Measurements from ENCODE around the gene LMBR1. TPM values are rescaled to one million over a fixed set of nuclear protein-coding genes. Genes with fewer than 3 reads are reported as not detected.
"Not testable (repeated sequence)": the region's sequence is repeated elsewhere in the genome, so short reads cannot be mapped to it uniquely, and the experiment has no call there.

Gene LMBR1
- polyA plus RNA-seq, 1 donor from 2014 or later, result 68.9 TPM

DNA sequence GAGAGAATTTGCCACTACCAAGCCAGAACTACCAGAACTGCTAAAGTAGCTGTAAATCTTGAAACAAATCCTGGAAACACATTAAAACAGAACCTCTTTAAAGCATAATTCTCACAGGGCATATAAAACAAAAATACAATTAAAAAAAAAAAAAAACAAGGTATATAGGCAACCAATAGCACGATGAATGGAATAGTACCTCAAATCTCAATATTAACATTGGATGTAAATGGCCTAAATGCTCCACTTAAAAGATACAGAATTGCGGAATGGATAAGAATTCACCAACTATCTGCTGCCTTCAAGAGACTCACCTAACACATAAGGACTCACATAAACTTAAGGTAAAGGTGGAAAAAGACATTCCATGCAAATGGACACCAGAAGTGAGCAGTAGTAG lies 17.2 kb downstream of the LMBR1 start:
- H3K27ac ChIP-seq (ENCODE audit: low read length), result no peak overlapping the region
- H3K4me2 ChIP-seq (ENCODE audit: low read length), result no peak overlapping the region
- H3K9me3 ChIP-seq (ENCODE audit: low read length), result no peaks in the 10 kb centered on the region
- no peaks in the 10 kb centered on the region for H4K20me1 ChIP-seq (ENCODE audit: insufficient read depth)
- H2AFZ ChIP-seq (ENCODE audit: low read depth, low read length), result no peak overlapping the region
- H3K9me2 ChIP-seq (ENCODE audit: insufficient read depth, low read length), result no peaks in the 10 kb centered on the region
- H3F3A ChIP-seq (ENCODE audit: insufficient read depth, low read length, poor library complexity, severe bottlenecking), result no peaks in the 10 kb centered on the region
- H3K27me3 ChIP-seq (ENCODE audit: insufficient read depth, low read depth, low read length), result no peaks in the 10 kb centered on the region
- no peak overlapping the region for H3K4me3 ChIP-seq (ENCODE audit: low read length)
- H3K9ac ChIP-seq (ENCODE audit: low read length), result no peak overlapping the region
- H3K79me2 ChIP-seq (replicated peaks; ENCODE audit: insufficient read depth, low read length), result peaks cover under 1% of the 10 kb centered on the region
- TF ChIP-seq EP300 (conservative IDR thresholded peaks at IDR 0.05; ENCODE audit: poor library complexity, severe bottlenecking) (no peak), POLR2AphosphoS5 (IDR thresholded peaks at IDR 0.05) (no peak), RAD21 (conservative IDR thresholded peaks at IDR 0.05) (no peak), TAF1 (IDR thresholded peaks at IDR 0.05; ENCODE audit: low read depth) (no peak), EZH2 (IDR thresholded peaks at IDR 0.05; ENCODE audit: borderline replicate concordance, insufficient read depth, low read length, poor library complexity, severe bottlenecking) (no peak), SMC3 (conservative IDR thresholded peaks at IDR 0.05; ENCODE audit: poor library complexity) (no peak), MXI1 (conservative IDR thresholded peaks at IDR 0.05; ENCODE audit: poor library complexity, severe bottlenecking) (no peak)
- TF ChIP-seq, protein P1, sequence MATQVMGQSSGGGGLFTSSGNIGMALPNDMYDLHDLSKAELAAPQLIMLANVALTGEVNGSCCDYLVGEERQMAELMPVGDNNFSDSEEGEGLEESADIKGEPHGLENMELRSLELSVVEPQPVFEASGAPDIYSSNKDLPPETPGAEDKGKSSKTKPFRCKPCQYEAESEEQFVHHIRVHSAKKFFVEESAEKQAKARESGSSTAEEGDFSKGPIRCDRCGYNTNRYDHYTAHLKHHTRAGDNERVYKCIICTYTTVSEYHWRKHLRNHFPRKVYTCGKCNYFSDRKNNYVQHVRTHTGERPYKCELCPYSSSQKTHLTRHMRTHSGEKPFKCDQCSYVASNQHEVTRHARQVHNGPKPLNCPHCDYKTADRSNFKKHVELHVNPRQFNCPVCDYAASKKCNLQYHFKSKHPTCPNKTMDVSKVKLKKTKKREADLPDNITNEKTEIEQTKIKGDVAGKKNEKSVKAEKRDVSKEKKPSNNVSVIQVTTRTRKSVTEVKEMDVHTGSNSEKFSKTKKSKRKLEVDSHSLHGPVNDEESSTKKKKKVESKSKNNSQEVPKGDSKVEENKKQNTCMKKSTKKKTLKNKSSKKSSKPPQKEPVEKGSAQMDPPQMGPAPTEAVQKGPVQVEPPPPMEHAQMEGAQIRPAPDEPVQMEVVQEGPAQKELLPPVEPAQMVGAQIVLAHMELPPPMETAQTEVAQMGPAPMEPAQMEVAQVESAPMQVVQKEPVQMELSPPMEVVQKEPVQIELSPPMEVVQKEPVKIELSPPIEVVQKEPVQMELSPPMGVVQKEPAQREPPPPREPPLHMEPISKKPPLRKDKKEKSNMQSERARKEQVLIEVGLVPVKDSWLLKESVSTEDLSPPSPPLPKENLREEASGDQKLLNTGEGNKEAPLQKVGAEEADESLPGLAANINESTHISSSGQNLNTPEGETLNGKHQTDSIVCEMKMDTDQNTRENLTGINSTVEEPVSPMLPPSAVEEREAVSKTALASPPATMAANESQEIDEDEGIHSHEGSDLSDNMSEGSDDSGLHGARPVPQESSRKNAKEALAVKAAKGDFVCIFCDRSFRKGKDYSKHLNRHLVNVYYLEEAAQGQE (IDR thresholded peaks at IDR 0.05; ENCODE audit: borderline replicate concordance), result no peak
- TF ChIP-seq, protein P2, sequence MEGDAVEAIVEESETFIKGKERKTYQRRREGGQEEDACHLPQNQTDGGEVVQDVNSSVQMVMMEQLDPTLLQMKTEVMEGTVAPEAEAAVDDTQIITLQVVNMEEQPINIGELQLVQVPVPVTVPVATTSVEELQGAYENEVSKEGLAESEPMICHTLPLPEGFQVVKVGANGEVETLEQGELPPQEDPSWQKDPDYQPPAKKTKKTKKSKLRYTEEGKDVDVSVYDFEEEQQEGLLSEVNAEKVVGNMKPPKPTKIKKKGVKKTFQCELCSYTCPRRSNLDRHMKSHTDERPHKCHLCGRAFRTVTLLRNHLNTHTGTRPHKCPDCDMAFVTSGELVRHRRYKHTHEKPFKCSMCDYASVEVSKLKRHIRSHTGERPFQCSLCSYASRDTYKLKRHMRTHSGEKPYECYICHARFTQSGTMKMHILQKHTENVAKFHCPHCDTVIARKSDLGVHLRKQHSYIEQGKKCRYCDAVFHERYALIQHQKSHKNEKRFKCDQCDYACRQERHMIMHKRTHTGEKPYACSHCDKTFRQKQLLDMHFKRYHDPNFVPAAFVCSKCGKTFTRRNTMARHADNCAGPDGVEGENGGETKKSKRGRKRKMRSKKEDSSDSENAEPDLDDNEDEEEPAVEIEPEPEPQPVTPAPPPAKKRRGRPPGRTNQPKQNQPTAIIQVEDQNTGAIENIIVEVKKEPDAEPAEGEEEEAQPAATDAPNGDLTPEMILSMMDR (IDR thresholded peaks at IDR 0.05; ENCODE audit: poor library complexity, severe bottlenecking), result no peak
- H3K36me3 ChIP-seq (ENCODE audit: insufficient read depth, low read length), result no peaks in the 10 kb centered on the region

DNA sequence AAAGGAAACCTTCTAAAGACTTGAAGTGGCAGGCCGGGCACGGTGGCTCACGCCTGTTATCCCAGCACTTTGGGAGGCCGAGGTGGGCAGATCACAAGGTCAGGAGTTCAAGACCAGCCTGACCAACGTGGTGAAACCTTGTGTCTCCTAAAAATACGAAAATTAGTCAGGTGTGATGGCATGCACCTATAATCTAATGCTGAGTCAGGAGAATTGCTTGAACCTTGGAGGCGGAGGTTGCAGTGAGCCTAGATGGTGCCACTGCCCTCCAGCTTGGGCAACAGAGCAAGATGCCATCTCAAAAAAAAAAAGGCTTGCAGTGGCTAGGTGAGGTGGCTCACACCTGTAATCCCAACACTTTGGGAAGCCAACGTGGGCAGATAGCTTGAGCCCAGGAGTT lies 24.6 kb downstream of the LMBR1 start:
- H3K9me2 ChIP-seq (ENCODE audit: insufficient read depth, low read length); H3K36me3 ChIP-seq (ENCODE audit: insufficient read depth, low read length); H4K20me1 ChIP-seq (ENCODE audit: insufficient read depth); H3F3A ChIP-seq (ENCODE audit: insufficient read depth, low read length, poor library complexity, severe bottlenecking); H3K4me2 ChIP-seq (ENCODE audit: low read length); H3K4me3 ChIP-seq (ENCODE audit: low read length); H3K27me3 ChIP-seq (ENCODE audit: insufficient read depth, low read depth, low read length); H3K9ac ChIP-seq (ENCODE audit: low read length); H3K9me3 ChIP-seq (ENCODE audit: low read length); H2AFZ ChIP-seq (ENCODE audit: low read depth, low read length); H3K79me2 ChIP-seq (replicated peaks; ENCODE audit: insufficient read depth, low read length); H3K27ac ChIP-seq (ENCODE audit: low read length): not testable (repeated sequence)

DNA sequence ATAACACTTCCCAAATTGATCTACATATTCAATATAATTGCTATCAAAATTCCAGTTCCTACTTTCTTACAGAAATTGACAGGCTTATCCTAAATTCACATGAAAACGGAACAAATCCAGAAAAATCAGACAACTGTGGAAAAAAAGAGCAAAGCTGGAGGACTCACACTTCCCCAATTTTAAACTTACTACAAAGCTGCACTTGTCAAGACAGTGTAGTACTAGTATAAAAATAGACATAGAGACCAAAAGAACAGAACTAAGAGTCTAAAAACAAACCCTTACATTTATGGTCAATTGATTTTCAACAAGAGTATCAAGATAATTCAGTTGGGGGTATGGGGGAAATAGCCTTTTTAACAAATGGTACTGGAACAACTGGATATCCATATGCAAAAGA lies 27.5 kb downstream of the LMBR1 start:
- no peaks in the 10 kb centered on the region for H3K79me2 ChIP-seq (replicated peaks; ENCODE audit: insufficient read depth, low read length)
- H2AFZ ChIP-seq (ENCODE audit: low read depth, low read length), result no peak overlapping the region
- H3K4me2 ChIP-seq (ENCODE audit: low read length), result no peak overlapping the region
- H3K4me3 ChIP-seq (ENCODE audit: low read length), result no peak overlapping the region
- H3K9me2 ChIP-seq (ENCODE audit: insufficient read depth, low read length), result no peaks in the 10 kb centered on the region
- H3K9ac ChIP-seq (ENCODE audit: low read length), result no peak overlapping the region
- H3K9me3 ChIP-seq (ENCODE audit: low read length), result no peaks in the 10 kb centered on the region
- no peak for TF ChIP-seq POLR2AphosphoS5 (IDR thresholded peaks at IDR 0.05)
- TF ChIP-seq, protein P2 (IDR thresholded peaks at IDR 0.05; ENCODE audit: poor library complexity, severe bottlenecking), result no peak
- no peaks in the 10 kb centered on the region for H3F3A ChIP-seq (ENCODE audit: insufficient read depth, low read length, poor library complexity, severe bottlenecking)
- no peaks in the 10 kb centered on the region for H3K36me3 ChIP-seq (ENCODE audit: insufficient read depth, low read length)
- H3K27ac ChIP-seq (ENCODE audit: low read length), result no peak overlapping the region
- no peaks in the 10 kb centered on the region for H4K20me1 ChIP-seq (ENCODE audit: insufficient read depth)
- no peaks in the 10 kb centered on the region for H3K27me3 ChIP-seq (ENCODE audit: insufficient read depth, low read depth, low read length)

DNA sequence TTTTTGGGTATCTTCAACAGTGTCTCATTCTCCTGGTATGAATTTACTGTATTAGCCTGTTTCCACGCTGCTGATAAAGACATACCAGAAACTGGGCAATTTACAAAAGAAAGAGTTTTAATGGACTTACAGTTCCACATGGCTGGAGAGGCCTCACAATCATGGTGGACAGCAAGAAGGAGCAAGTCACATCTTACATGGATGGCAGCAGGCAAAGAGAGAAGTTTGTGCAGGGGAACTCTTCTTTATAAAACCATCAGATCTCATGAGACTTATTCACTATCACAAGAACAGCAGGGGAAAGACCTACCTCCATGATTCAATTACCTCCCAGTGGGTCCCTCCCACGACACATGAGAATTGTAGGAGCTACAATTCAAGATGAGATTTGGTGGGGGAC lies 31.0 kb downstream of the LMBR1 start:
- H3K79me2 ChIP-seq (replicated peaks; ENCODE audit: insufficient read depth, low read length), result not testable (repeated sequence)

More for the DNA sequence above, 31.0 kb downstream of the LMBR1 start:
- H3K4me3 ChIP-seq (ENCODE audit: low read length); H3K27me3 ChIP-seq (ENCODE audit: insufficient read depth, low read depth, low read length); H3K9me2 ChIP-seq (ENCODE audit: insufficient read depth, low read length); H3K4me2 ChIP-seq (ENCODE audit: low read length); H3K9me3 ChIP-seq (ENCODE audit: low read length); H2AFZ ChIP-seq (ENCODE audit: low read depth, low read length); H3K27ac ChIP-seq (ENCODE audit: low read length); H3K36me3 ChIP-seq (ENCODE audit: insufficient read depth, low read length); H4K20me1 ChIP-seq (ENCODE audit: insufficient read depth); H3F3A ChIP-seq (ENCODE audit: insufficient read depth, low read length, poor library complexity, severe bottlenecking); H3K9ac ChIP-seq (ENCODE audit: low read length): not testable (repeated sequence)
